Brain microvascular endothelial cell (primary cell): ENCODE measurements around the gene FGD5.

Experiments used
- DNase-seq: peaks from one replicate; pipeline ENCODE4 v3.0.0-alpha.2; 2020
- H3K27ac ChIP-seq: fragments of 250-450 bp; sonication (Bioruptor Pico); 2 replicates; pipeline ENCODE4 v1.5.1; 2020; ENCODE audit warnings: mild to moderate bottlenecking, moderate library complexity
- H3K27me3 ChIP-seq: fragments of 250-450 bp; sonication (Bioruptor Pico); replicated peaks from 2 replicates; pipeline ENCODE4 v1.5.1; 2020; ENCODE audit warnings: mild to moderate bottlenecking
- H3K36me3 ChIP-seq: fragments of 250-450 bp; sonication (Bioruptor Pico); replicated peaks from 2 replicates; pipeline ENCODE4 v1.5.1; 2020; ENCODE audit warnings: mild to moderate bottlenecking
- H3K4me3 ChIP-seq: 2 replicates; pipeline ENCODE4 v1.5.1; 2011; ENCODE audit warnings: low read depth, mild to moderate bottlenecking, control low read depth, low read length, moderate library complexity
- CTCF ChIP-seq: IDR thresholded peaks from 2 replicates; pipeline ENCODE4 v1.5.1; 2011; ENCODE audit warnings: low read depth, mild to moderate bottlenecking, moderate library complexity, low read length, control low read depth, inconsistent platforms; ENCODE audit errors: missing control alignments
- in situ Hi-C: cut with HindIII; loops from 2 replicates; pipeline ENCODE4 v1.10.0; 2017; ENCODE audit warnings: low sequenced_read_pairs, low pct_ligation_motif_present

Gene FGD5

GRCh38 chr3:14789640-14790285 lies 29.0 kb upstream of the FGD5 start:
- no peak for TF ChIP-seq CTCF
- no peak for DNase-seq
- Histone ChIP-seq H3K27me3 (peaks cover 3% of the 10 kb centered on the region), H3K4me3 (no peak overlapping the region), H3K36me3 (no peaks in the 10 kb centered on the region), H3K27ac (no peak overlapping the region)
- in situ Hi-C loops = no loop called here

GRCh38 chr3:14791343-14791945 lies 27.3 kb upstream of the FGD5 start:
- TF ChIP-seq CTCF = peak; percentile 86
- DNase-seq = peak; percentile 37

GRCh38 chr3:14792691-14793121 lies 26.1 kb upstream of the FGD5 start:
- H3K4me3 ChIP-seq = no peak overlapping the region
- H3K27ac ChIP-seq = no peak overlapping the region
- in situ Hi-C loops = no loop called here
- no peak for TF ChIP-seq CTCF
- H3K36me3 ChIP-seq = no peaks in the 10 kb centered on the region
- H3K27me3 ChIP-seq = peaks cover 3% of the 10 kb centered on the region
- no peak for DNase-seq

More at GRCh38 chr3:14791343-14791945, 27.3 kb upstream of the FGD5 start:
- H3K27ac ChIP-seq = no peak overlapping the region
- in situ Hi-C loops = no loop called here
- H3K36me3 ChIP-seq = no peaks in the 10 kb centered on the region
- no peak overlapping the region for H3K4me3 ChIP-seq
- peaks cover 3% of the 10 kb centered on the region for H3K27me3 ChIP-seq

- DNase-seq = no peak
- H3K36me3 ChIP-seq = no peaks in the 10 kb centered on the region
- TF ChIP-seq CTCF = no peak
- H3K27ac ChIP-seq = no peak overlapping the region
- in situ Hi-C loops = no loop called here
- H3K4me3 ChIP-seq = no peak overlapping the region
- H3K27me3 ChIP-seq = peaks cover 5% of the 10 kb centered on the region
These were observed 25.5 kb upstream of the FGD5 start for GRCh38 chr3:14793126-14793857.

GRCh38 chr3:14793858-14794234 lies 24.9 kb upstream of the FGD5 start:
- no peak for TF ChIP-seq CTCF
- H3K27me3 ChIP-seq = peaks cover 5% of the 10 kb centered on the region
- H3K36me3 ChIP-seq = no peaks in the 10 kb centered on the region
- in situ Hi-C loops = no loop called here
- H3K4me3 ChIP-seq = no peak overlapping the region
- no peak overlapping the region for H3K27ac ChIP-seq
- DNase-seq = no peak
